HepG2 (cell line): Measurements from ENCODE around the gene ELL. TPM values are rescaled to one million over a fixed set of nuclear protein-coding genes. Genes with fewer than 3 reads are reported as not detected.
A peak's percentile ranks its signal among the peaks of the same experiment; 100 is the strongest.

Source experiments
- ATAC-seq: fragments of 200-7000 bp; cut with Tn5 transposase; 3 replicates; pipeline ENCODE4 v1.9.1; 2020; ENCODE audit warnings: mild to moderate bottlenecking, moderate library complexity
- BruUV-seq: library from RNA; stranded (reverse); fragments of 400-500 nt; replicated peaks from 2 replicates; lab custom pipeline; 2021; lab: Mats Ljungman, UMichigan
- CTCF ChIA-PET: fragments of 300-600 bp; formaldehyde crosslinking; extraction: SDS; loops from one replicate; lab custom pipeline; 2021; ENCODE audit warnings: low total read pairs, inconsistent platforms, low intra/inter-chr PET ratio; lab: Yijun Ruan, JAX
- POLR2A ChIA-PET: fragments of 350-600 bp; sonication (Branson Sonifier 250); formaldehyde crosslinking; loops from one replicate; lab custom pipeline; 2020; ENCODE audit warnings: antibody characterized with exemption, inconsistent platforms; lab: Yijun Ruan, JAX
- DNase-seq: peaks from one replicate; pipeline ENCODE4 v3.0.0-alpha.2; 2015; ENCODE audit warnings: low spot score
- FAIRE-seq: peaks from 3 replicates; lab custom pipeline; 2011; peaks lifted over from hg19 to GRCh38; lab: Jason Lieb, UNC
- H2AFZ ChIP-seq: one replicate; pipeline ENCODE4 v1.6.1; 2011; ENCODE audit warnings: low read length, inconsistent platforms
- H3K27ac ChIP-seq: fragments of 300-600 bp; 3 replicates; pipeline ENCODE4 v1.8.0; 2011; ENCODE audit warnings: mixed run types, mild to moderate bottlenecking, mixed read lengths, low read length, inconsistent platforms; ENCODE audit not compliant: insufficient read depth; ENCODE audit errors: extremely low read length
- H3K27me3 ChIP-seq, 2 experiments: fragments of 200-600 bp in 1 of 2; 2 replicates in 1 of 2; 3 replicates in 1 of 2; pipeline versions ENCODE4 v1.6.0 to v1.8.0; 2011; ENCODE audit warnings: low read length in 2 of 2, mild to moderate bottlenecking in 2 of 2, moderate library complexity in 2 of 2, inconsistent platforms in 1 of 2; ENCODE audit not compliant: insufficient read depth in 2 of 2, control insufficient read depth in 1 of 2
- H3K36me3 ChIP-seq, 2 experiments: fragments of 200-600 bp in 1 of 2; replicated peaks in 1 of 2; 2 replicates in 1 of 2; 3 replicates in 1 of 2; pipeline versions ENCODE4 v1.5.1 to v1.8.0; 2011; ENCODE audit warnings: low read length in 2 of 2, inconsistent platforms in 1 of 2; ENCODE audit not compliant: insufficient read depth in 2 of 2, control insufficient read depth in 1 of 2
- H3K4me1 ChIP-seq: 2 replicates; pipeline ENCODE4 v1.5.1; 2012; ENCODE audit warnings: low read length, inconsistent platforms; ENCODE audit not compliant: insufficient read depth
- H3K4me2 ChIP-seq: 2 replicates; pipeline ENCODE4 v1.6.0; 2011; ENCODE audit warnings: low read depth, low read length, inconsistent platforms
- H3K4me3 ChIP-seq, 3 experiments: fragments of 200-600 bp in 1 of 3; sonication (generic), shearing (Covaris generic) in 1 of 3; replicated peaks in 1 of 3; 2 replicates each; pipeline ENCODE4 v1.5.1; 2011 to 2016; ENCODE audit warnings: low read length in 3 of 3, inconsistent platforms in 2 of 3, low read depth in 2 of 3, mild to moderate bottlenecking in 2 of 3, control low read depth in 1 of 3, mixed read lengths in 1 of 3; ENCODE audit not compliant: insufficient read depth in 1 of 3
- H3K79me2 ChIP-seq: one replicate; pipeline ENCODE4 v1.6.1; 2011; ENCODE audit warnings: low read length, inconsistent platforms; ENCODE audit not compliant: insufficient read depth
- H3K9ac ChIP-seq: 2 replicates; pipeline ENCODE4 v1.6.0; 2011; ENCODE audit warnings: mild to moderate bottlenecking, low read depth, low read length, inconsistent platforms; ENCODE audit not compliant: insufficient read depth
- H3K9me3 ChIP-seq: 2 replicates; pipeline ENCODE4 v1.5.1; 2012; ENCODE audit warnings: mild to moderate bottlenecking, low read length
- H4K20me1 ChIP-seq: 2 replicates; pipeline ENCODE4 v1.6.0; 2011; ENCODE audit warnings: inconsistent platforms, mild to moderate bottlenecking, low read length, moderate library complexity; ENCODE audit not compliant: insufficient read depth
- AGO2 ChIP-seq: fragments of 200-400 bp; formaldehyde crosslinking; optimal IDR thresholded peaks from 2 replicates; pipeline ENCODE3; 2017; ENCODE audit warnings: mild to moderate bottlenecking, low read depth, low read length, moderate library complexity
- GFI1 ChIP-seq: sonication (generic); formaldehyde crosslinking; IDR thresholded peaks from 2 replicates; pipeline ENCODE4 v1.5.0; 2020; ENCODE audit warnings: missing genetic modification reagents, mild to moderate bottlenecking, borderline replicate concordance
- HIC2 ChIP-seq: sonication (generic); formaldehyde crosslinking; IDR thresholded peaks from 2 replicates; pipeline ENCODE4 v1.9.0; 2022; ENCODE audit warnings: low read depth, missing genetic modification reagents
- HMG20B ChIP-seq: conservative IDR thresholded peaks from 2 replicates; pipeline ENCODE4 v1.6.1; 2016; ENCODE audit warnings: missing genetic modification reagents, missing compliant biosample characterization
- HNF4G ChIP-seq, 2 experiments: sonication (generic) in 1 of 2; formaldehyde crosslinking in 1 of 2; IDR thresholded peaks; 2 replicates each; pipeline versions ENCODE4 v1.4.0 to v1.6.1; 2011 to 2020; ENCODE audit warnings: borderline replicate concordance in 2 of 2, low read depth in 2 of 2, mild to moderate bottlenecking in 2 of 2, low read length in 1 of 2, missing genetic modification reagents in 1 of 2, moderate library complexity in 1 of 2
- HNRNPL ChIP-seq: fragments of 200-400 bp; formaldehyde crosslinking; IDR thresholded peaks from 2 replicates; pipeline ENCODE4 v1.6.1; 2017; ENCODE audit warnings: mild to moderate bottlenecking, low read depth, low read length
- HOXA3 ChIP-seq: sonication (generic); formaldehyde crosslinking; IDR thresholded peaks from 2 replicates; pipeline ENCODE4 v1.5.0; 2020; ENCODE audit warnings: missing genetic modification reagents
- KAT8 ChIP-seq: IDR thresholded peaks from 2 replicates; pipeline ENCODE4 v1.6.1; 2016; ENCODE audit warnings: missing genetic modification reagents, missing compliant biosample characterization
- PHF5A ChIP-seq: IDR thresholded peaks from one replicate; pipeline ENCODE4 v1.6.1; 2018; ENCODE audit warnings: low read depth, missing genetic modification reagents; ENCODE audit not compliant: unreplicated experiment
- RFXAP ChIP-seq: sonication (generic); formaldehyde crosslinking; IDR thresholded peaks from 2 replicates; pipeline ENCODE4 v1.4.0; 2020; ENCODE audit warnings: missing genetic modification reagents, borderline replicate concordance
- SRSF9 ChIP-seq: fragments of 200-400 bp; formaldehyde crosslinking; IDR thresholded peaks from 2 replicates; pipeline ENCODE4 v1.6.1; 2018; ENCODE audit warnings: borderline replicate concordance, mild to moderate bottlenecking, low read depth, low read length; ENCODE audit not compliant: insufficient read depth, poor library complexity, severe bottlenecking
- TRIM24 ChIP-seq: sonication (generic); formaldehyde crosslinking; IDR thresholded peaks from 2 replicates; pipeline ENCODE4 v1.8.0; 2022; ENCODE audit warnings: mild to moderate bottlenecking, missing genetic modification reagents
- ZFY ChIP-seq: sonication (generic); formaldehyde crosslinking; IDR thresholded peaks from 2 replicates; pipeline ENCODE4 v1.4.0; 2020; ENCODE audit warnings: missing genetic modification reagents
- ZMYM3 ChIP-seq: sonication (generic); formaldehyde crosslinking; IDR thresholded peaks from 2 replicates; pipeline ENCODE4 v1.5.1; 2020; ENCODE audit warnings: mild to moderate bottlenecking, missing genetic modification reagents
- ZNF605 ChIP-seq: sonication (generic); formaldehyde crosslinking; IDR thresholded peaks from 2 replicates; pipeline ENCODE4 v1.8.0; 2022; ENCODE audit warnings: mild to moderate bottlenecking, missing genetic modification reagents
- ZNF652 ChIP-seq: IDR thresholded peaks from 2 replicates; pipeline ENCODE4 v1.6.1; 2016; ENCODE audit warnings: low read depth, borderline replicate concordance
- ZNF768 ChIP-seq: sonication (generic); formaldehyde crosslinking; IDR thresholded peaks from 2 replicates; pipeline ENCODE4 v1.4.0; 2020; ENCODE audit warnings: missing genetic modification reagents
- ZSCAN21 ChIP-seq: sonication (generic); formaldehyde crosslinking; IDR thresholded peaks from 2 replicates; pipeline ENCODE4 v1.8.0; 2022; ENCODE audit warnings: mild to moderate bottlenecking, missing genetic modification reagents, moderate library complexity, borderline replicate concordance
- whole genome bisulfite sequencing: methylation state at CpG from one replicate; pipeline ENCODE4 v1.1.6; 2017; ENCODE audit warnings: low lambda C conversion rate; 5-methylcytosine and 5-hydroxymethylcytosine counted together
- in situ Hi-C: cut with HindIII; loops from 2 replicates; pipeline ENCODE4 v1.10.0; 2017; ENCODE audit warnings: low pct_unique_long_range_greater_than_20kb; ENCODE audit not compliant: extremely low pct_ligation_motif_present
- intact Hi-C: fragments of 100-400 bp; cut with micrococcal nuclease; formaldehyde crosslinking; loops from one replicate; pipeline ENCODE4 v1.10.0; 2022; ENCODE audit not compliant: unreplicated experiment
- polyA plus RNA-seq, 8 experiments: library from polyadenylated mRNA; depleted of rRNA in 3 of 8; stranded (reverse) in 7 of 8; unstranded in 1 of 8; fragments of >200 nt; fragmentation: Illumina TruSeq in 4 of 8; extraction: Trizol in 4 of 8; gene quantifications; 2 replicates each; pipeline versions ENCODE4 v1.2.1 to v1.2.3, GENCODE V29; 2011 to 2016; ENCODE audit warnings: low read depth in 4 of 8, missing spikeins in 1 of 8, mixed read lengths in 1 of 8; ENCODE audit not compliant: insufficient read depth in 1 of 8
- total RNA-seq, 5 experiments: library from RNA; depleted of rRNA; stranded (reverse); fragments of >200 nt; fragmentation: Illumina TruSeq; extraction: Trizol; gene quantifications; 2 replicates each; pipeline ENCODE4 v1.2.3, GENCODE V29; 2016; ENCODE audit warnings: low read depth in 1 of 5

ELL gene
- total and polyA plus RNA-seq, 2 of the 13 experiments (the other 11 are each of a cell fraction or from before 2014, with no cell fraction given): 3.7 to 5.4 TPM

- TF ChIP-seq GFI1: 0 out of 2 replicates have a peak, but pooled peaks have one; percentile 27
- TF ChIP-seq HOXA3 (CRISPR knock-in tag): no peak
- no peak for TF ChIP-seq HNF4G (IDR thresholded peaks at IDR 0.05; ENCODE audit: borderline replicate concordance, low read depth, low read length)
- peak; percentile 27; the same call in 1 of the 2 replicates for TF ChIP-seq HNF4G (CRISPR knock-in tag; IDR thresholded peaks at IDR 0.05; ENCODE audit: borderline replicate concordance, low read depth)
- no peak for TF ChIP-seq HMG20B
- TF ChIP-seq ZNF652 (CRISPR knock-in tag): peak; percentile 39; the same call in 1 of the 2 replicates
- no peak for TF ChIP-seq ZSCAN21
These were observed 14.7 kb downstream of the ELL start (continued) for GRCh38 chr19:18507021-18507726.

GRCh38 chr19:18506101-18506930 lies 15.6 kb downstream of the ELL start:
- H3K36me3 ChIP-seq: peaks cover 0 to 6% of the 10 kb centered on the region in 2 experiments; a peak in 1 of 5 replicates
- DNase-seq (no peak), FAIRE-seq (no peak), ATAC-seq (no peak)
- H3K4me1 ChIP-seq: peaks cover 86% of the 10 kb centered on the region
- H3K4me3 ChIP-seq: no peak overlapping the region
- peak overlapping the region; percentile 76; the same call in 1 of the 2 replicates for H3K4me2 ChIP-seq
- no TSS peak for BruUV-seq
- peaks cover 94% of the 10 kb centered on the region for H3K79me2 ChIP-seq
- peaks cover 77% of the 10 kb centered on the region for H4K20me1 ChIP-seq
- CTCF ChIA-PET: no interaction called here
- H3K9ac ChIP-seq: no peak overlapping the region
- 76% methylated on average over 10 of the region's 19 CpGs for WGBS
- H2AFZ ChIP-seq: no peak overlapping the region
- no peaks in the 10 kb centered on the region for H3K9me3 ChIP-seq
- TF ChIP-seq ZMYM3 (CRISPR knock-in tag) (no peak), TRIM24 (CRISPR knock-in tag) (no peak), SRSF9 (no peak), KAT8 (CRISPR knock-in tag) (no peak), AGO2 (peak; percentile 29), HNRNPL (peak; percentile 75; the same call in 1 of the 2 replicates), HIC2 (CRISPR knock-in tag) (peak; percentile 40; the same call in 1 of the 2 replicates), RFXAP (no peak), ZFY (peak; percentile 18; the same call in 1 of the 2 replicates), ZNF605 (CRISPR knock-in tag) (peak; percentile 23; the same call in 1 of the 2 replicates), PHF5A (CRISPR knock-in tag) (no peak), ZNF768 (CRISPR knock-in tag) (peak; percentile 31; the same call in 1 of the 2 replicates)
- H3K27ac ChIP-seq: no peak overlapping the region
- POLR2A ChIA-PET: interaction anchor here (1.1 to 2.1 kb wide), 4 partner anchors 9 to 23 kb away, joined by 3 to 16 read pairs (median 10); partner anchors contain the start of gene ELL
- intact Hi-C loops: loop anchor here (5.0 kb wide), 1 partner anchor 39 kb away; no protein-coding TSS in a partner anchor
- in situ Hi-C loops: no loop called here
- no peaks in the 10 kb centered on the region for H3K27me3 ChIP-seq
